NB4 (cell line): Measurements from ENCODE around the gene PCSK5.

Experiments used
- CTCF ChIP-seq: IDR thresholded peaks from one replicate; pipeline ENCODE4 v1.5.1; 2012; ENCODE audit warnings: low read depth, low read length
- MAX ChIP-seq: IDR thresholded peaks from 2 replicates; pipeline ENCODE4 v1.6.1; 2011; ENCODE audit warnings: low read depth, low read length
- POLR2A ChIP-seq: IDR thresholded peaks from 2 replicates; pipeline ENCODE4 v1.6.1; 2011; ENCODE audit warnings: mild to moderate bottlenecking; ENCODE audit not compliant: insufficient read length; ENCODE audit errors: extremely low read depth

GRCh38 chr9:76390656-76391055, 500.2 kb downstream of the PCSK5 start:
- TF ChIP-seq CTCF: no peak
- no peak for TF ChIP-seq POLR2A
- TF ChIP-seq MAX: no peak
